ENCODE results near the gene SREK1. TPM values are rescaled to one million over a fixed set of nuclear protein-coding genes. Genes with fewer than 3 reads are reported as not detected.

The SREK1 gene
- total and polyA plus RNA-seq, 2 of the 8 experiments (the other 6 are each of a cell fraction or from before 2014, with no cell fraction given), result 10.6 to 40.4 TPM

- H3K4me1 ChIP-seq (replicated peaks in 1 of 4; ENCODE audit: control insufficient read depth in 3 of 4, insufficient read depth in 4 of 4, low read length in 3 of 4), result no peaks in the 10 kb centered on the region
- no peak for FAIRE-seq
- no peak overlapping the region for H3K14ac ChIP-seq (ENCODE audit: insufficient read length)
- no peak overlapping the region for H3K4ac ChIP-seq (replicated peaks; ENCODE audit: insufficient read length, low read depth, low read length)
- H4K91ac ChIP-seq (replicated peaks; ENCODE audit: insufficient read length, low read length), result no peak overlapping the region
- no peaks in the 10 kb centered on the region for H3K79me1 ChIP-seq (ENCODE audit: low read depth, low read length)
- no peaks in the 10 kb centered on the region for H3K23me2 ChIP-seq (ENCODE audit: low read depth, low read length)
- no peak overlapping the region for H4K8ac ChIP-seq (ENCODE audit: extremely low read depth, insufficient read depth, low read length)
- ChIA-PET CTCF (ENCODE audit: partially characterized antibody) (interaction anchor here (0.6 kb wide), 1 partner anchor 18 kb away, joined by 3 read pairs; no protein-coding TSS in a partner anchor), POLR2A (ENCODE audit: partially characterized antibody) (interaction anchor here (0.6 kb wide), 1 partner anchor 9 kb away, joined by 4 read pairs; no protein-coding TSS in a partner anchor)
- H2BK5ac ChIP-seq (ENCODE audit: low read depth, low read length), result no peak overlapping the region
- no peak overlapping the region for H3K56ac ChIP-seq (replicated peaks; ENCODE audit: insufficient read length, low read depth, low read length)
- no peak overlapping the region for H2BK12ac ChIP-seq (ENCODE audit: low read depth, low read length)
- H3K9ac ChIP-seq (replicated peaks in 1 of 4; ENCODE audit: extremely low read depth in 1 of 4, low read depth in 3 of 4, low read length in 3 of 4), result no peak overlapping the region
- H3K18ac ChIP-seq (ENCODE audit: extremely low read depth, low read length), result no peak overlapping the region
- no peaks in the 10 kb centered on the region for H3K36me3 ChIP-seq (ENCODE audit: control insufficient read depth in 2 of 4, insufficient read depth in 4 of 4, low read length in 3 of 4)
- no peaks in the 10 kb centered on the region for H3K9me3 ChIP-seq (ENCODE audit: insufficient read depth in 2 of 2, low read depth in 1 of 2, low read length in 1 of 2)
- H3K27me3 ChIP-seq (replicated peaks in 1 of 4; ENCODE audit: control insufficient read depth in 3 of 4, extremely low read depth in 1 of 4, insufficient read depth in 3 of 4, low read length in 3 of 4), result no peaks in the 10 kb centered on the region
- no peak overlapping the region for H3K23ac ChIP-seq (ENCODE audit: insufficient read length)
- no peak overlapping the region for H2BK20ac ChIP-seq (ENCODE audit: low read length)
- H3K4me3 ChIP-seq (ENCODE audit: extremely low read depth in 1 of 4, insufficient read depth in 2 of 4, low read depth in 3 of 4, low read length in 4 of 4), result no peak overlapping the region
- no peaks in the 10 kb centered on the region for H4K20me1 ChIP-seq (replicated peaks in 1 of 2; ENCODE audit: control insufficient read depth in 1 of 2, insufficient read depth in 2 of 2, low read length in 2 of 2)
- H2AFZ ChIP-seq (ENCODE audit: low read length), result no peak overlapping the region
- no peak overlapping the region for H3K4me2 ChIP-seq (ENCODE audit: insufficient read depth in 1 of 2, low read depth in 2 of 2, low read length in 2 of 2)
- no peak for DNase-seq (ENCODE audit: low read depth in 1 of 2, low spot score in 2 of 2)
- H3K27ac ChIP-seq (ENCODE audit: low read depth, low read length), result no peak overlapping the region
- H3K79me2 ChIP-seq (ENCODE audit: control insufficient read depth in 1 of 2, insufficient read depth in 2 of 2, low read length in 2 of 2), result no peaks in the 10 kb centered on the region
- no peak overlapping the region for H2BK120ac ChIP-seq (replicated peaks; ENCODE audit: low read depth, low read length)
- H2BK15ac ChIP-seq (ENCODE audit: low read length), result no peak overlapping the region
- no peak overlapping the region for H2AK5ac ChIP-seq (ENCODE audit: low read depth, low read length)
- H4K5ac ChIP-seq (ENCODE audit: insufficient read length, low read depth, low read length), result no peak overlapping the region
- TF ChIP-seq RXRA (IDR thresholded peaks at IDR 0.05; ENCODE audit: insufficient read depth, low read depth, low read length) (no peak), MAFK (IDR thresholded peaks at IDR 0.05; ENCODE audit: low read depth, low read length) (no peak), TEAD4 (IDR thresholded peaks at IDR 0.05; ENCODE audit: low read depth, low read length) (no peak), CEBPB (IDR thresholded peaks at IDR 0.05; ENCODE audit: low read depth, low read length) (no peak), SAP30 (IDR thresholded peaks at IDR 0.05; ENCODE audit: insufficient read depth, insufficient replicate concordance, low read length) (no peak), SIX5 (IDR thresholded peaks at IDR 0.05; ENCODE audit: low read depth, low read length) (no peak), SUZ12 (IDR thresholded peaks at IDR 0.05; ENCODE audit: low read length) (no peak)
These were observed 49.3 kb downstream of the SREK1 start for GRCh38 chr5:66193419-66193818.
